Medulla oblongata (tissue), 1 donor: ENCODE data around the gene ARHGAP40.

Source experiments
- DNase-seq: peaks from one replicate; pipeline ENCODE4 v3.0.0-alpha.2; 2015; ENCODE audit errors: extremely low spot score

Gene ARHGAP40

DNA sequence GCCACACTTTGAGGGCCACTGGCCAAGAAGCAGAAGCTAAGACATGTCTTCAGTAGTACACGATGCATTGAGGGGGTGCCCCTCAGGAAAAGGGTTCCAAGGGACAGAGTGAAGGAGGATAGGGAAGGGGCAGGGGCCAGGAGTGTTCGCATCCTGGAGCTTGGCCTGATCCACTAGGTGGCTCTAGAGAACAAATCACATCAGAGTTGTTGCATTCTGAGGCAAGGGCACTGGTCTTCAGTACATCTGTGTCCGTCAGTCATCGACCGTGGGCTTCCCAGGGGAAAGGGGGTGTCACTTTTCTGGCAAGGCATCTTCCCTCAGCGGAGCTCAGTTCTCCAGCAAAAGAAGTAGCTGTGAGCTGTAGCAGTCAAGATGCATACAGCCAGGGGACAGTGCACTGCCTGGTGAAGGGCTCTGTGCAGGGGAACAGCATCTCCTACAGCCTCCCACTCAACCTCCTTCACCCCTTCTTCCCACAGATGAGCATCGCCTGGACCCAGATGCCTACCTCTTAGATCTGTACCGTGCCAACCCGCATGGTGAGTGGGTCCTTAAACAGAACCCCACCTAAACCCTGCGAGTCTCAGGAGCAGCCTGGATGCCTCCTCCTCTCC lies 47.8 kb downstream of the ARHGAP40 start:
- DNase-seq, result peak; percentile 60

DNA sequence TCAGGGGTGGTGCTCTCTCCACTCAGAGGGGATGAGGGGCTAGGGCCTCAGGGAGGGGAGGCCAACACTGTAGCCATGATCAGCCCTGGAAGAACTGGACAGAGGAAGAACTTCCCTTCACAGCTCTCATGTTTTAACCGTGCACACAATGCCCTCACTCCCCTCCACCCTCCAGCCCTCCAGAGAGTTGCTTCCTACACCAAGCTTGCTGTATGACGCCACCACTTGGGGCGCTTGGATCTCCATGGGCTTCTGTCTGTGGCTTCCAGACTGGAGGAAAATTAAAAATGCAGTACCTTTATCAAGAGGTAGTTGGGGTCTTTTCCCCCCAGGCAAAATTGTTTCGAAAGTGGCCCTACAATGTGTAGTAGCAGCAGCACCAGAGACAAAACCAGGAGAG lies 48.4 kb downstream of the ARHGAP40 start:
- no peak for DNase-seq

DNA sequence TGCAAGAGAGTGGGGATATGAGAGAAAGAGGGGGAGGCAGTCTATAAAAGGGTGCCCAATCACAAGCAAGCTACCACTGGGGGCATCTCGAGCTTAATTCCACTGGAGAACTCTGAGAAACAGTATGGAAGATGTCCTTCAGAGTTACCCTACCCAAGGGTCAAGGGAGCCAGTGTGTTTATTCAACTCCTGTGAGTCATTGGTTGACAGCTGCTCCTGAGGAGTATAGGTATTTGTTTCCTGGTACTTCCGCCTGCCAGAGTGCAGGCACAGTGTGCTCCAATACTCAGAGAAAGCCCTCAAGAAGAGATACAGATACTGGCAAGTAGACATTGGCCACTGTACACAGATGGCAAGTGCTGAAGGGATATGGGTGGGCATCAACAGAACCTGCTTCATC lies 49.5 kb downstream of the ARHGAP40 start:
- DNase-seq, result no peak

DNA sequence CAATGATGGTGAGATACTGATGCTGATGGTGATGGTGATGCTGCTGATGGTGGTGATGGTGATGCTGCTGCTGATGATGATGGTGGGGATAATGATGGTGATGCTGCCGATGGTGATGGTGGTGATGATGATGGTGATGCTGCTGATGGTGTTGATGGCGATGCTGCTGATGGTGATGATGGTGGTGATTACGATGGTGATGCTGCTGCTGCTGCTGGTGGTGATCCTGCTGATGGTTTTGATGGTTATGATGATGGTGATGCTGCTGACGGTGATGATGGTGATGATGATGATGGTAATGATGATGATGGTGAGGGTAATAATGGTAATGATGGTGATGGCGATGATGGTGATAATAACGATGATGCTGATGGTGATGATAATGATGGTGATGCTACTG lies 50.0 kb downstream of the ARHGAP40 start:
- no peak for DNase-seq

DNA sequence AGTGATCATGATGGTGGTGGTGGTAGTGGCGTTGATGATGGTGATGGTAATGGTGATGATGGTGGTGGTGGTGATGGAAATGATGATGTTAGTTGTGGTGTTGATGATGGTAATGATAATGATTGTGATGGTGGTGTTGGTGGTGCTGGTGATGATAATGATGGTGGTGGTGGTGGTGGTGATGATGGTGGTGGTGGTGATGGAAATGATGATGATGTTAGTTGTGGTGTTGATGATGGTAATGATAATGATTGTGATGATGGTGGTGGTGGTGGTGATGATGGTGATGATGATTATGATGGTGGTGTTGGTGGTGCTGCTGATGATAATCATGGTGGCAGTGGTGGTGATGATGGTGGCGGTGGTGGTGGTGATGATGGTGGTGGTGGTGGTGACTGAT lies 51.4 kb downstream of the ARHGAP40 start:
- no peak for DNase-seq

DNA sequence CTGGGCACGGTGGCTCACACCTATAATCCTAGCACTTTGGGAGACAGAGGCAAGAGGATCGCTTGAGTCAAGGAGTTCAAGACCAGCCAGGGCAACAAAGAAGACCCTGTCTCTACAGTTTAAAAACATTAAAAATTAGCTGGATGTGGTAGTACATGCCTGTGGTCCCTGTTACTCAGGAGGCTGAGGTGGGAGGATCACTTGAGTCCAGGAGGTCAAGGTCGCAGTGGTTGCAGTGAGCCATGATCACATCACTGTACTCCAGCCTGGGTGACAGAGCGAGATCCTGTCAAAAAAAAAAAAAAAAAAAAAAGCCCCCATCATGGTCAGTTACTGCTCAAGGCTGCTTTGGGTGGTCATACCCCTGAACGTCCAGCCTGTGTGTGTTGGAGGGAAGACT lies 55.8 kb downstream of the ARHGAP40 start:
- no peak for DNase-seq

DNA sequence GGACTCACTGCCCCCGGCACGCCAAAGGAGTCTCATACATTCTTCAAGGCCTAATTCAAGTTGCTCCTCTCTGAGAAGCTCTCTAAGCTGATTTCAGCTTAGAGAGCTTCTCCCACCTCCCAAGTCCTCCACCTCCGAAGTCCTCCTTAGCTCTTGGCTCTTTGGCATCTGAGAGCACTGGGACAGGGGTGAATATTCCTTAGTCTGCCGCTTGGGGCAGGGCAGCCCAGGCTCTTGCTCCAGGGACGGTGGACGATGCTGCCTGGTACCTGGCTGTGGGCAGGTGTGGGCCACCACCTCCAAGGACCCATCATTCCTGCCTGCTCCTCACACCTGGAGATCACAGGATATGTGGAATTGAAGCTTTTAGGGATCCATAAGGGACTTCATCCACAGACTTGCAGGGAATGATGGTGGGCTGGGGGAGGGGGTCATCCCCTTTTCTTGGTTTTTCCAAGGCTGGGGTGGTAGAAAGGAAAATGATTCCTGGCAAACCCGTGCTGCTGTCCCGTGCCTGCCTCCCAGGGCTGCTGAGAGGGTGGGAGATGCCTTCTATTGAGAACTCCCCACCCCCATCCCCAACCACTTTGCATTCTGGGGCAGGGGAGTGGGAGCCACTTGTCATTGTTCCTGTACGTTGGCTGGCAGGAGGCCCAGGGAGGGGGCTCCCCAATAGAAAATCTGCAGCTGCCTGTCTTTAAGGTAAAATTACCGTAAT lies 57.4 kb downstream of the ARHGAP40 start:
- DNase-seq, result peak; percentile 44

DNA sequence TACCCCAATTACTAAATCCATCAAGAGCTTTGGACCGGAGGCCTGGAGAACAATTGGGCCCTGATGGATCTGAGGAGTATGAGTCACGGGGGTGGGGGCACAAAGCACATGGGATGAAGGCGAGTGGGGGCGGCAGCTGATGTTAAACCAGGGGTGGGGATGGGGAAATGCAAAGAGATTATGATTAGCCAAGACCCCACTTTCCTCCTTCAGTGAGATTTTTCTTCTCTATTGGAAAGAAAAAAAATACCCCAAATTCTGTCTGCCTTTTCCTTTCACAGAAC lies 57.9 kb downstream of the ARHGAP40 start:
- DNase-seq, result no peak

DNA sequence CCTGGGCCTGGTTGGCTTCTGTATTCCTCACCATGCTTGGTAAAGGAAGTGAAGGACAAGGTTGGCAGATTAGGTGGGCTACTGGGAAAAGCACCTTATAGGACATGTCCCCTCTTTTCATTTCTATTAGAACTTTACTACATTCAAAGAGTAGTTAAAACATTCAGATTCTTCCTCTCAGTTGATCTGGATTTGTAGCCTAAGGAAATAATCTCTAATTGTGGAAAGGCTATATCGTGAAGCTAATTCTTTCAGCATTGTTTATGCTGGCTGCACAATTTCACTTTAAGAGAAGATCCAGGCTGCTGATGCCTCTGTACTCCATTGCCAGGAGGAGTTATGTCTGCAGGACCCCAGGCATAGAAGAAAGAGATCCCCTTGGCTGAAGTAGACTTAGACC lies 58.8 kb downstream of the ARHGAP40 start:
- no peak for DNase-seq

DNA sequence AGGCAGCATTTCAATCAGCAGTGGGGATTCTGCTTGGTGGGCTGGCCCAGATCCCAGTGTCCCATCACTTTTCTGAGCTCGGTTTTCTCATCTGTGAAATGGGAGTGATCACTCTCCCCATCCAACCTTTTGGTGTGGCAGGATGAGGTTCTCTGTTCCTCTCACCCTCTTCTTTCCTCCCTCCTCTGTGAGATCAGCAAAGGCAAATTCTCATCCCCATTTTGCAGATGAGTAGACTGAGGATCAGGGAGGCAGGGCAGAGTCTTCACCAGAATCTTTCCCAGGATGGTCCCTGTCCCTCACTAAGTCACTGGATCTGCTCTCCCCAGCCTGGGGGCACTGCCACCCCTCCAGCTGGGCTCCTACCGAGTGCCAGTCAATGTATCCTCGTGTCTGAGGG lies 62.1 kb downstream of the ARHGAP40 start:
- DNase-seq, result no peak

DNA sequence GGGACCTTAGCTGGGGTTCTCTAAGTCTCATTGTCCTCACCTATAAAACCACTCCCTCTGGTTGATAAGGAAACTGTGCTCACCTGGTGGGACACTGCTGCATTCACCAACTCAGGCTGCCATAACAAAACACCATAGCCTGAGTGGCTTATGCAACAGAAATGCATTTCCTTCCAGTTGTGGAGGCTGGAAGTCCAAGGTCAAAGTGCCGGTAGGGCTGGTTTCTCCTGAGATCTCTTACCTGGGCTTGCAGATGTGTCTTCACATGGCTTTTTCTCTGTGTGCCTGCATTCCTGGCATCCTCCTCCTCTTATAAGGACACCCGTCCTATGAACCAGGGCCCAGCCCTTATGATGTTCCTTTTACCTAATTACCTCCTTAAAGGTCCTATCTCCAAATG lies 62.7 kb downstream of the ARHGAP40 start:
- no peak for DNase-seq

DNA sequence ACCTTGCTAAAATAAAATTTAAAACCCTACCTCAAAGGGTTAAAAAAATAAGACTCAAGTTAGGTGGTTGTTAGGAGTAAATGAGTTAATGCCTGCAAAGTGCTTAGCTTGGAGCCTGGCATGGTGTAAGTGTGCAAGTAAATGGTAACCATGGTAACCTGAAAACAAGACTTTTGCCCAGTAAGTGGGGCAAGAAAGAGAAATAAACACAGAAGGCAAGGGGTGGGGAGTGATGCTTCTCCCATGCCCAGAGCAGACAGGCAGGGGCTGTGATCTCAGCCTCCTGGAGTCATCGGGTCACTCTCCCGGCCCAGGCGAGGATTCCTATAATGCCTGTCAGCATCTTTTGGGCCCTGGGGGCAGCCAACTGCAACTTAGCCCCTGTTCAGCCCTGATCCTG lies 63.5 kb downstream of the ARHGAP40 start:
- peak; percentile 49 for DNase-seq

DNA sequence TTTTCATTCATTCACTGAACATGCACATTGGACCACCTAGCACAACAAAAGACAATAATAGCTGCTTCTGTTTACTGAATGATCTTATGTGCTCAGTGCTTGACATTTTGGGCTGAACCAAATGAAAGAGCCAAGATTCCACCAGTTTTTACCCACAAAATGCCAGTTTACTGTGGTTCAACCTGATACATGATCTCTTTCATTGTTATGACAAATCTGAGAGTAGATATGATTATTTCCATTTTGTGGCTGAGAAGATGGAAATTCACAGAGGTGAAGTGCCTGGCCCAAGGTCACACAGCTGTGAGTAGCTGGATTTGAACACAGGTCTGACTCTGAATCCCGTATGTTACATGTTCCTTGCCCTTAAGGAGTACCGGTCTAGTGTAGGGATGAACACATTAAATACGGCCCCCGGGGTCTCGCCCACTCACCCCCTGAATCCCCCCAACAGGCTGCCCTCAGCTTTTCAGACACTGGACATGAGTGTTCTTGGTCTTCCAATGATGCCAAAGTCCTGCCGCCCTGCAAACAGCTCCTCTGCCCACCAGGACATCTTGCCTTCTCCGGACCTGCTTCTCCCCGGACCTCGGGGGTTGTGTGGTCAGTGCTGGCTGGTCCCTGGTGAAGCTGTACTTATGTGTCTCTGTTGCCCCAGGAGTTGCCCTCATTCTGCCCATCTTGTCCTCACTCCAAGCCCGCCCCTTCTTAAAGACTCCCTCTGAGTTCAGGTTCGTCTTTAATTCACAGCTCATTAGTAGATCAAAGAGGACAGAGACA lies 64.1 kb downstream of the ARHGAP40 start:
- no peak for DNase-seq

DNA sequence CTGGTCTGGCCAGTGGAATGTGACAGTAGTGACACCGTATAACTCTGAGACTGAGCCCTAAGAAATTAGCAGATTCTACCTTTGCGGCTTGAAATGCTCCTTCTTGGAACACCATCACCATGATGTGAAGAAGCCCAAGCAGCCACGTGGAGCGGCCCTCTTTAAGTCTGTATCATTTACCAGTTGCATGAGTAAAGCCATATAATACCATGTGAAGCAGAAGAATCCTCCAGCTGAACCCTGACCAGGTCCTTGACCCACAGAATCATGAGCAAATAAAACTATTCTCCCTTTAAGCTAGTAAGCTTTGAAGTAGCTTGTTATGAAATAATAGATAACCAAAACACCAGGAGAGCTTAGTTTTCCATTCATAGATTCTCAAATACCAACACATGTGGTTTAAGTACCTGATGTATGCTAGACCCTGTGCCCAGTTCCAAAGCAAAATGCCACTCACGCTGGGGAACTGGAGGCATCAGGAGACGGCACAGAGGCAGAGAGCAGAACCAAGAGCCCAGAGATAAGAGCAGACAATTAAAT lies 65.9 kb downstream of the ARHGAP40 start:
- DNase-seq, result no peak

DNA sequence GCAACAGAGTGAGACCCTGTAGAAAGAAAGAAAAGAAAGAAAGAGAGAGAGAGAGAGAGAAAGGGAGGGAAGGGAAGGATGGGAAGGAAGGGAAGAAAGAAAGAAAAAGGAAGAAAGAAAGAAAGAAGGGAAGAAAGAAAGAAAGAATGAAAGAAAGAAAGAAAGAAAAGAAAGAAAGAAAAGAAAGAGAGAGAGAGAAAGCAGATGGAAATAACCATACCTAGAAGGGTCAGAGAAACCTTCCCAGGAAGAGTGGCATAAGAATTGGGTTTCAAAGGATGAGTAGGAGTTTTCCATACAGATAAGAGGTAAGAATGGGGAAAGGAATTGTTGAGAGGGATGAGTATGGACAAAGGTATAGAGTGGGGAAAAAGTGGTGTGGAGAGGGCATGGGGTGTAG lies 68.1 kb downstream of the ARHGAP40 start:
- DNase-seq, result no peak

DNA sequence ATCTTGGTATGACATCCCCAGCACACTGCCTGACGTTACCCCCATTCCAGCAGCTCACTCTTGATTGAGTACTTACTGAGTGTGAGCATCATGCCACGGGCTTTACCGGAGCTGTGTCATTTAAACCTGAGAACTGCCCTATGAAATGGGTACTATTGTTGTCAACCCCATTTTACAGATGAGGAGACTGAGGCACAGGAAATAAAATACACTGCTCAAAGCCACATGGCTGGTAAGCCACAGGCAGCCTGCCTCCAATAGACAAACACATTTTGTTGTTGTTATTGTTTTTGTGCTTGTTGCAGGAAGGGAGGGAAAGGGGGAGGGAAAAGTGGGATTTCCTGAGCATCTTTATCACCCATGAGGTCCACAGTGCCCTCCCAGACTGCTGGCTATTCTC lies 69.2 kb downstream of the ARHGAP40 start:
- DNase-seq, result no peak

DNA sequence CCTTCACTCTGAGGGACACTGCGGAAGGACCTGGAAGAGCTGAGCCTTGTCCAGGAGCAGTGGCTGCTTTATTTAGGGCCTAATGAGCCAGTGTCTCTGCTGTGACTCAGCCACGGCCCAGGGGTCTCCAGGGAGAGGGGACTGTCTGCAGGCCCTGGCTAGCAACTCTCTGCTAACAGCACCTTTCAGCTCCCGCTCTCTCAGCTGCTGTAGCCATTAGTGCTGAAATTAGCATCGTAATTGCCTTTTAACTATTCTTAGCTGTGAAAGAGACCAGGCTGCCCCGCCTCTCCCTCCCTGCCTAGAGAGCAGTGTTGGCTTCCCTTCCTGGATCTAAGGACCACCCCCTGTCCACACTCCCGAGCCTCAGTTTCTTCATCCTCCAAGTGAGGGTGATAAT lies 69.6 kb downstream of the ARHGAP40 start:
- DNase-seq, result no peak

DNA sequence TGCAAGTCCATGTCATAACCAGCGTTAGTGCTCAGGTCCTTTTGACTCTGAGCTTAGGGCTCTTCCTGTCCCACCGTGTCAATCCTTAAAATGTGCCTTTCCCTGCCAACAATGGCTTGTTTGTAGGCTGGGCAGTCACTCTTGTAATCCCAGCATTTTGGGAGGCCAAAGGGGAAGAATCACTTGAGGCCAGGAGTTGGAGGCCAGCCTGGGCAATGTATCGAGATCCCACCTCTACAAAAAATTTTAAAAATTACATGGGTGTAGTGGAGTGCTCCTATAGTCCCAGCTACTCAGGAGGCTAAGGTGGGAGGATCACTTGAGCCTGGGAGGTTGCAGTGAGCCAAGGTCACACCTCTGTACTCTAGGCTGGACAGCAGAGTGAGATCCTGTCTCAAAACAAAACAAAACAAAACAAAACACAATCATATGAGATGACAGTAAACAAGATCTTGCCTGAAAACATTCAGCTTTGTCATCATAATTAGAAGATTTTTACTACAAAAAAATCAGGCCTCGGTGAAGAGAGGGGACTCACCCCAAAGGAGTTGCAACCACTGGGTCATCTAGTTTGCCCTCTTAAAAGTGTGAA lies 70.2 kb downstream of the ARHGAP40 start:
- DNase-seq, result no peak

DNA sequence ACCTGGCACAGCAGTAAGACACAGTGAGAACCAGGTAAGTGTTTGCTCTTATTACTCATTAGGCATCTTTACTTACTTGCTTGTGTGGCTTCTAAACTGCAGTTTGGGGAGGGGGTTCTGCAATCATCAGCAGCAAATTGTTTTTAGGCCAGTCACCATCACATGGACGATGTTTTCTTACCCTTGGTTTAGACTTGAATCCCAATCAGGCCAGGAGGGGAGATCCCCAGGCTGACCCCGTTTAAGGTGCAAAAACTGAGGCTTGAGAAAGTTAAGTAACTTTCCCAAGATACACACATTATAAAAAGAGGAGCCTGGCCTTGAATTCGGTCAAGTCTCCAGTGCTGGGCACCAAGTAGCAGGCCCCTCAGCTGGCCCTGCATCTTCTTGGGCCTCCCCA lies 70.9 kb downstream of the ARHGAP40 start:
- DNase-seq, result no peak

DNA sequence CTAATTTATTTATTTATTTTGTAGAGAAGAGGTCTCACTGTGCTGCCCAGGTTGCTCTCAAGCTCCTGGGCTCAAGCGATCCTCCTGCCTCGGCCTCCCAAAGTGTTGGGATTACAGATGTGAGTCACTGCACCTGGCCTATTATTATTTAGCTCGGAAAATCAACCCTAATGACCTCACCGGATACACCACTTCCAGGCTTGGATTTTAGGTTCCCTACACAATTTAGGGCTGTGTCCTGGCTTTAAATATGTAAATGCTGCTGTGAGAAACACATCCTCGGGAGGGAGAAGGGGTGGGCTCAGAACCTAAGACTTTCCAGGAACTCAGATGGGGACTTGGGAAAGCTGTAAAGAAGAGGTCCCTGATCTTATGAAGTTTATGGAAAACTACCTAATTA lies 71.7 kb downstream of the ARHGAP40 start:
- DNase-seq, result no peak

DNA sequence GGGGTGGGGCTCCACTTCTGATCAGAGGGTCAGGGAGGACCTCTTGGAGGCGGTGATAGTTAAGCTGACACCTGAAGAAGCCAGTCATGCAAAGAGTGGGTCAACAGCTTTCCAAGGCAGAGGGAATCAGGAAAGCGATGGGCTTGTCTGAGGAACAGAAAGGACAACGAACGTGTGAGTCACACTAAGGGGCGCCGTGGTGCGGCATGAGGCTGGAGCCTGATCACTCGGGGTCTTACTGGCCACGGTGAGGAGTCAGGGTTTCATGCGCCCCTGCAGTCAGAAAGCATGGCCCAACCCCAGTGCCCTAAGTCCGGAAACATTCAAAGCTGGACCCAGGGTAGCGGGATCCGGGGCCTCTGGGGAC lies 72.1 kb downstream of the ARHGAP40 start:
- peak; percentile 4 for DNase-seq

DNA sequence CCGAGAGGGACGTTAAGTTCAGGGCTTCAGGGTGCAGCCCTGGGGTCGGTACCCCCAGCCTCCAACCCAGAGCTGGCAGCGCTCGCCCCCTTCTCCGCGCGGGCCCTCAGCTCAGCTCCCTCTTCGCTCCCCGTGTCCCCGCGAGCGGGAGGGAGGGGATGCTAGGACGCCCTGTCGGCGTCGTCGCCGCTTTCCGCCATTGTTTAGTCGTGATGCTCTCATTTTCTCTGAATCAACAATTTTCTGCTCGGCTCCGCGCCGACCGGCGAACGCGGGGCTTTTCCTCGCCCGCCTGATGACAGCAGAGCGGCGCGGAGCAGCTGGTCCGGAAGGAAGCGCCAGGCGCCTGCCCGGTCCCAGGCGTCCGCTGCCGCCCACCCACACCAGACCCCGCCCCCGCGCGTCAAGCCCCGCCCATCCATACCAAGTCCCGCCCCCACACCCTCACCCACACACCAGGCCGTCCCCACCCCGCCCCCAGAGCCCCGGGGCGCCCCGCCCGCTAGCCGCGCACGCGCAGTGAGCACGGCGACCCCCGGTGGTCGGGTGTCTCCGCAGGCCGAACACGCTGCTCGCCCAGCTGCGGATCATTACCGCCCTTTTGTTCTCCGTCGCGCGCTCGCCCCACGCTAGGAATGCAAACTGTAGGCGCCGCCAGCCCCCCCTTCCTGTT lies 72.6 kb downstream of the ARHGAP40 start:
- DNase-seq, result peak; percentile 66
